GM18861 (cell line): Measurements from ENCODE around the gene PCDH20.
"Not testable (repeated sequence)": the region's sequence is repeated elsewhere in the genome, so short reads cannot be mapped to it uniquely, and the experiment has no call there.

ENCODE experiments used
- ATAC-seq: cut with Tn5 transposase; IDR thresholded peaks from one replicate; pipeline ENCODE4 v1.9.1; 2021; ENCODE audit not compliant: unreplicated experiment

Gene PCDH20

GRCh38 chr13:61415749-61416148 lies at the start of gene PCDH20:
TSS of gene PCDH20 (minus strand) at chr13:61415849. CDS start at chr13:61415158, 691 bp downstream.
- ATAC-seq, result no peak

GRCh38 chr13:61463024-61463423 lies 47.4 kb upstream of the PCDH20 start:
- ATAC-seq, result no peak

- no peak for ATAC-seq
Observed at GRCh38 chr13:61453121-61453520, 37.5 kb upstream of the PCDH20 start.

- no peak for ATAC-seq
Observed at GRCh38 chr13:61432029-61432428, 16.4 kb upstream of the PCDH20 start.

- no peak for ATAC-seq
Observed at GRCh38 chr13:61423915-61424314, 8.3 kb upstream of the PCDH20 start.

- ATAC-seq, result no peak
Observed at GRCh38 chr13:61417086-61417570, 1.5 kb upstream of the PCDH20 start.

- no peak for ATAC-seq
Observed at GRCh38 chr13:61415058-61415721, 459 bp downstream of the PCDH20 start.

- ATAC-seq, result no peak
Observed at GRCh38 chr13:61414686-61415057, 977 bp downstream of the PCDH20 start.

- no peak for ATAC-seq
Observed at GRCh38 chr13:61413572-61414535, 1.8 kb downstream of the PCDH20 start.

- no peak for ATAC-seq
Observed at GRCh38 chr13:61410669-61411297, 4.9 kb downstream of the PCDH20 start.

GRCh38 chr13:61410266-61410665 lies 5.4 kb downstream of the PCDH20 start:
- ATAC-seq, result no peak

- ATAC-seq, result no peak
Observed at GRCh38 chr13:61408571-61408970, 7.1 kb downstream of the PCDH20 start.

GRCh38 chr13:61406275-61406674 lies 9.4 kb downstream of the PCDH20 start:
- no peak for ATAC-seq

- ATAC-seq, result no peak
Observed at GRCh38 chr13:61396121-61396520, 19.5 kb downstream of the PCDH20 start.

- ATAC-seq, result no peak
Observed at GRCh38 chr13:61391426-61391825, 24.2 kb downstream of the PCDH20 start.

GRCh38 chr13:61387694-61388093 lies 28.0 kb downstream of the PCDH20 start:
- no peak for ATAC-seq

- ATAC-seq, result no peak
Observed at GRCh38 chr13:61383111-61383510, 32.5 kb downstream of the PCDH20 start.

GRCh38 chr13:61370520-61370919 lies 45.1 kb downstream of the PCDH20 start:
- ATAC-seq, result no peak

- ATAC-seq, result not testable (repeated sequence)
Observed at GRCh38 chr13:61364690-61365089, 51.0 kb downstream of the PCDH20 start.

GRCh38 chr13:61362522-61362921 lies 53.1 kb downstream of the PCDH20 start:
- no peak for ATAC-seq
